NT2/D1 (cell line): Measurements from ENCODE around the gene AQP2.

Experiments used
- DNase-seq: peaks from one replicate; pipeline ENCODE4 v3.0.0-alpha.2; 2011; ENCODE audit warnings: low read depth, low spot score
- H3K27me3 ChIP-seq: 2 replicates; pipeline ENCODE4 v1.6.0; 2011; ENCODE audit warnings: mild to moderate bottlenecking; ENCODE audit not compliant: insufficient read length, insufficient read depth
- H3K36me3 ChIP-seq: 2 replicates; pipeline ENCODE4 v1.6.1; 2011; ENCODE audit warnings: mild to moderate bottlenecking, low read length, mixed read lengths; ENCODE audit not compliant: insufficient read depth, insufficient read length
- H3K4me1 ChIP-seq: 2 replicates; pipeline ENCODE4 v1.5.1; 2011; ENCODE audit not compliant: insufficient read depth, insufficient read length
- H3K4me3 ChIP-seq: 2 replicates; pipeline ENCODE4 v1.5.1; 2011; ENCODE audit warnings: low read depth; ENCODE audit not compliant: insufficient read length
- H3K9ac ChIP-seq: 2 replicates; pipeline ENCODE4 v1.6.0; 2011; ENCODE audit warnings: low read depth; ENCODE audit not compliant: insufficient read length
- H3K9me3 ChIP-seq: 2 replicates; pipeline ENCODE4 v1.5.1; 2011; ENCODE audit warnings: mild to moderate bottlenecking, low read length; ENCODE audit not compliant: insufficient read depth
- SUZ12 ChIP-seq: IDR thresholded peaks from 2 replicates; pipeline ENCODE4 v1.6.1; 2011; ENCODE audit not compliant: insufficient read length, insufficient read depth; ENCODE audit errors: extremely low read depth
- YY1 ChIP-seq: IDR thresholded peaks from 2 replicates; pipeline ENCODE4 v1.6.1; 2011; ENCODE audit not compliant: insufficient read length, insufficient read depth
- ZNF274 ChIP-seq: IDR thresholded peaks from 2 replicates; pipeline ENCODE4 v1.6.1; 2011; ENCODE audit warnings: mild to moderate bottlenecking, low read depth, low read length

AQP2 gene

DNA sequence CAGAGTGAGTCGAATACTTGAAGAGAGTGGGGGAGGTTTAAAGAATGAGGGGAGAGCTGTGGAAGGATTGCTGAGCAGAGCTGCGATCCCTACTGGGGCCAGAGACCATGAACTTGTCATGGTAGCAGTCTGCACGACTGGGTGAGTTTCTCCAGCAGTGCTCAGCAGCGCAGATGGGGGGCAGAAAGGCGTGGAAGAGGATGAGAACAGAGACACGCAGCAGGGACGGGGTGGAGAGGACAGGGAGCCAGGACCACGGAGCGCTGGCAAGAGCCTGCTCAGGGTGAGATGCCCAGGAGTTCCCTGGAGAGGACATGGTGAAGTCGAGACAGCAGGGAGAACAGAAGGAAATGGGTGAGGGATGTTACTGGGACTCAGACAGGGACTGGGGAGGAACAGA, 20.1 kb downstream of the AQP2 start:
- Histone ChIP-seq H3K36me3 (no peaks in the 10 kb centered on the region), H3K9me3 (no peaks in the 10 kb centered on the region), H3K9ac (no peak overlapping the region), H3K4me1 (peaks cover 29% of the 10 kb centered on the region), H3K4me3 (no peak overlapping the region), H3K27me3 (peaks cover 35% of the 10 kb centered on the region)
- DNase-seq = no peak
- TF ChIP-seq ZNF274 (no peak), SUZ12 (no peak), YY1 (no peak)

DNA sequence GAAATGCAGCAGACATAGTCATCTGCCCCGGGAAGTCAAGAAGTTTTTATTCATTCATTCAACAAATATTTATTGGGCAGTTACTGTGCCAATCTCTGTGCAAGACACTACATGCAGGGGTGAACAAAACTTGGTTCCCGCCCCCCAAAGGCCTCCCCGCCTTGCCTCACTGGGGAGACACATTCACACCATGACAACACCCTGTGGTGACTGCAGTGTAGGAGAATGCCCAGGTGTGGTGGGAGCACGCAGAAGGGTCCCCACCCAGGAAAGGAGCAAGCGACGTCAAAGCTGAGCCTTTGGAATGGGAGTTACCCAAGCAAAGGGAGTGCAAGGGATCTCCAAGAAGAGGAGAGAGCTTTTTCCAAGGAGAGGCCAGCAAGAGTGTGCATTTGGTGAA, 20.6 kb downstream of the AQP2 start:
- H3K4me1 ChIP-seq = peaks cover 30% of the 10 kb centered on the region
- no peak overlapping the region for H3K4me3 ChIP-seq
- no peak for DNase-seq
- H3K9ac ChIP-seq = no peak overlapping the region
- no peaks in the 10 kb centered on the region for H3K36me3 ChIP-seq
- TF ChIP-seq YY1 (no peak), ZNF274 (no peak), SUZ12 (no peak)
- H3K9me3 ChIP-seq = no peaks in the 10 kb centered on the region
- H3K27me3 ChIP-seq = peaks cover 32% of the 10 kb centered on the region

DNA sequence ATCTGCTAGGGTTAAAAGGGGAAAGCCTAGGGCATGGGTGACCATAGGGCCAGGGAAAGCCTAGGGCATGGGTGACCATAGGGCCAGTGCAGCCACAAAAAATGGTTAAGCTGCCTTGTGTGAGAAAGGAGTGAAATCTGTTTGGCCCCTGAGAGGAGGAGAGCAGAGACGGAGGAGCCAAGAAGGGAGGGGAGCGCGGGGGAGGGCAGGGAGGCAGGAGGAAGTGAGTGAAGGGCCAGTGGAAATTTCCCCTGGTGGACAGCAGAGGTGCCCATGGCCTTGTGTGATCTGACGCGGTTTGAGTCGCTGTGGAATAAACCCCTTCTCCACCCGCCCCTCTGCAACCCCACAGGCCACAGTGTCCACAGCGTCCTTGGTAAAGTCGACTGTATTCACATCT, 21.6 kb downstream of the AQP2 start:
- peaks cover 32% of the 10 kb centered on the region for H3K27me3 ChIP-seq
- H3K9ac ChIP-seq = no peak overlapping the region
- peaks cover 24% of the 10 kb centered on the region for H3K4me1 ChIP-seq
- H3K9me3 ChIP-seq = no peaks in the 10 kb centered on the region
- no peak overlapping the region for H3K4me3 ChIP-seq
- DNase-seq = no peak
- TF ChIP-seq YY1 = no peak
- no peak for TF ChIP-seq SUZ12
- TF ChIP-seq ZNF274 = no peak
- no peaks in the 10 kb centered on the region for H3K36me3 ChIP-seq

DNA sequence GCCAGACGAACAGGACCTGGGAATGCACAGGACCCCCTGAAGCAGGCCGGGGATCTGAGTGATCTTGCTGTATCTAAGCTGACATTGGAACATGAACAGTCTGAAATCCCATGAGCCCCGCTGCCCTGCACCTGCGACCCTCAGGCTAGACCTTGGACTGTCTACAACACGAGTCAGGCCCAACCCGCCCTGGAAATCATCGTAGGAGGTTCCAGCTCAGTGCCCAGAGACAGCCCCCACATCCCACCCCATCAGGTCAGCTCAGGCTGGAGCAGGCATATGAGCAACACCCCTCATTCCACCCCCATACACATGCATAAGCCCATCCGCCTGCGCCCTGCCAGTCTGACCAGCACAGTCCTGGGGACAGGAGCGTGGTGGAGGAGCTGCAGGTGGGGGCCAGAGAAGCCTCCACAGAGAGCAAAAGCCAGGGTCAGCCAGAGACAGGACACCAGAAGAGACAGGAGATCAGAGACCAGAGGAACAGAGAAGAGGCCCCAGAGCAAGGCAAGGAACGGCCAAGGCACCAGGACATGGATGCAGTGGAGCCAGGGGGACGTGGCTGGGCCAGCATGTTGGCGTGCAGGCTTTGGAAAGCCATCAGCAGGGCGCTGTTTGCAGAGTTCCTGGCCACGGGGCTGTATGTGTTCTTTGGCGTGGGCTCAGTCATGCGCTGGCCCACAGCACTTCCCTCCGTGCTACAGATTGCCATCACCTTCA, 22.3 kb downstream of the AQP2 start, which contains the start of gene AQP6:
TSS of gene AQP6 (plus strand) at position 307 of the 720 bp plus-strand sequence. CDS start at position 534, 227 bp downstream.
- Histone ChIP-seq H3K27me3 (peaks cover 28% of the 10 kb centered on the region), H3K36me3 (no peaks in the 10 kb centered on the region), H3K4me1 (peaks cover 21% of the 10 kb centered on the region), H3K4me3 (no peak within 1 kb of the TSS), H3K9ac (no peak within 1 kb of the TSS), H3K9me3 (no peaks in the 10 kb centered on the region)
- TF ChIP-seq SUZ12 (no peak), YY1 (no peak), ZNF274 (no peak)
- DNase-seq = no peak

DNA sequence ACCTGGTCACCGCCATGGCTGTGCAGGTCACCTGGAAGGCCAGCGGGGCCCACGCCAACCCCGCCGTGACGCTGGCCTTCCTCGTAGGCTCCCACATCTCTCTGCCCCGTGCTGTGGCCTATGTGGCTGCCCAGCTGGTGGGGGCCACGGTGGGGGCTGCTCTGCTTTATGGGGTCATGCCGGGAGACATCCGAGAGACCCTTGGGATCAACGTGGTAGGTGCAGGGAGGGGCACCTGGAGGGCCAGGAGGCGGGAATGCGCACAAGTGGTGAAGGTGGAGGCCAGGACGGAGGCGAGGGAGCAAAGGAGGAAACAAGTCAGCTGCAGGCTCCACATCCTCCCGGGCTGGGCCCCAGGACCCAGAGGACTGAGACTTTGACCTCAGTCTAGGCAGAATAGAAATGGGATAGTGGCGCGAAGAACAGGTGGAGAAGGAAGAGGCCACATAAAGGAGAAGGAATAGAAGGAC, 22.9 kb downstream of the AQP2 start:
- peaks cover 22% of the 10 kb centered on the region for H3K27me3 ChIP-seq
- no peak overlapping the region for H3K4me3 ChIP-seq
- no peaks in the 10 kb centered on the region for H3K36me3 ChIP-seq
- TF ChIP-seq SUZ12 (no peak), YY1 (no peak), ZNF274 (no peak)
- H3K9ac ChIP-seq = no peak overlapping the region
- H3K9me3 ChIP-seq = no peaks in the 10 kb centered on the region
- peaks cover 17% of the 10 kb centered on the region for H3K4me1 ChIP-seq
- DNase-seq = no peak

DNA sequence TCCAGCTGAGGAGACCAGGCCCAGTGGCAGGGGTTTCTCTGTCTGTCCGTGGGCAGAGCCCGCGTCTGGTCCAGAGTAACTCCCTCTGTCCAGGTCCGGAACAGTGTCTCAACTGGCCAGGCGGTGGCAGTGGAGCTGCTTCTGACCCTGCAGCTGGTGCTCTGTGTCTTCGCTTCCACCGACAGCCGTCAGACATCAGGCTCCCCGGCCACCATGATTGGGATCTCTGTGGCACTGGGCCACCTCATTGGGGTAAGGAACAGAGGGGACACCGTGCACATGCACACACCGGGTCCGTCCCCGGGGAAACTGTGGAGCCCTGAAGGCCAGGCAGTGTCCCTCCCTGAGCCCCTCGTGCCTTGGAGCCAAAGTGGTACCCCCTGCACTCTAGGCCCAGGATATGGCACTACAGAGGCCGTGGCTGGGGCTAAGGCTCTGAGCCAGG, 23.7 kb downstream of the AQP2 start:
- Histone ChIP-seq H3K9me3 (no peaks in the 10 kb centered on the region), H3K27me3 (peaks cover 14% of the 10 kb centered on the region), H3K9ac (no peak overlapping the region), H3K4me3 (no peak overlapping the region), H3K36me3 (no peaks in the 10 kb centered on the region), H3K4me1 (peaks cover 17% of the 10 kb centered on the region)
- TF ChIP-seq YY1 (no peak), SUZ12 (no peak), ZNF274 (no peak)
- DNase-seq = no peak

DNA sequence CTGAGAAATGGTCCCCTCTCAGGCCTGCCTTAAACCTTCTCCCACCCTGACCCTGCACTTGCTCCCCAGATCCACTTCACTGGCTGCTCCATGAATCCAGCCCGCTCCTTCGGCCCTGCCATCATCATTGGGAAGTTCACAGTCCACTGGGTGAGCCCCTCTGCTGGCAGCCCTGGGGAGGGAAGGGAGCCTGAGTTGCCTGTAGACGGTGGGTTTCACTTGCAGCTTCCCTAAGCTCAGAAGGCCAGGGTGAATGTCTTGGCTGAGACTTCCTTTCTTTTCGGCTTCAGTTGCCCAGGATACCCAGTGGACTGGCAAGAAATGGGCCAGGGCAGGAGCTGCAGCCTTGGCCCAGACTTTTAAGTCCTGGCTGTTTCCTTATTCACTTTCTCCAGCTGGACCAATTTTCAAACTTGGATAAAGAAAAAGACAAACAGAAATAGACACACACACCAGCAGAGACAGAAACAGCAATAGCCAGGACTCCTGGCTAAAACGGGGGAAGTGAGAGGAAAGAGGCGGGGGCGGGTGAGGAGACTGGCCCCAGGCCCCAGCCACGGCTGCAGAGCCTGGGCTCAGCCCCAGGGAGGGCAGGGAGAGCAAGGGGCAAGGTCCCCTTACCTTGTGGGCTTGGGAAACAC, 24.3 kb downstream of the AQP2 start:
- DNase-seq = no peak
- H3K4me3 ChIP-seq = no peak overlapping the region
- peaks cover 8% of the 10 kb centered on the region for H3K27me3 ChIP-seq
- no peaks in the 10 kb centered on the region for H3K36me3 ChIP-seq
- H3K9me3 ChIP-seq = no peaks in the 10 kb centered on the region
- no peak overlapping the region for H3K9ac ChIP-seq
- peaks cover 20% of the 10 kb centered on the region for H3K4me1 ChIP-seq
- no peak for TF ChIP-seq SUZ12

DNA sequence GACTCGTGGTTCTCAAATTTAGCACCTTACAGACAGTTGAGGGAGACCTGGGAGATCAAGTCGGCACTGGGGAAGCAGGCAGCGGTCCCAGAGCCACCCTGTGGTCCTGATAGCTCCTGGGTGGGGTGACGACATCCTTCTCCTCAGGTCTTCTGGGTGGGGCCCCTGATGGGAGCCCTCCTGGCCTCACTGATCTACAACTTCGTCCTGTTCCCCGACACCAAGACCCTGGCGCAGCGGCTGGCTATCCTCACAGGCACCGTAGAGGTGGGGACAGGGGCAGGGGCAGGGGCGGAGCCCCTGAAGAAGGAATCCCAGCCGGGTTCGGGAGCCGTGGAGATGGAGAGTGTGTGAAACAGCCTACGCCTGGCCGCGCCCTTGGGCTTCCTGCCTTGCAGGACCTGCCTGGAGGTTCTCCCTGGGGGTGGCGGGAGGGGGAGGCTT, 24.8 kb downstream of the AQP2 start:
- no peaks in the 10 kb centered on the region for H3K36me3 ChIP-seq

More for the DNA sequence above, 24.8 kb downstream of the AQP2 start:
- Histone ChIP-seq H3K9me3 (no peaks in the 10 kb centered on the region), H3K27me3 (peaks cover 4% of the 10 kb centered on the region), H3K4me1 (peaks cover 20% of the 10 kb centered on the region), H3K4me3 (no peak overlapping the region), H3K9ac (no peak overlapping the region)
- DNase-seq = no peak
- TF ChIP-seq YY1 (no peak), SUZ12 (no peak), ZNF274 (no peak)
